Karpas-422 (cell line): ENCODE measurements around the gene AATK. TPM values are rescaled to one million over a fixed set of nuclear protein-coding genes. Genes with fewer than 3 reads are reported as not detected.

Experiments
- DNase-seq: peaks from one replicate; pipeline ENCODE4 v3.0.0-alpha.2; 2015
- H2AFZ ChIP-seq: fragments of 200-600 bp; sonication (generic); 2 replicates; pipeline ENCODE4 v1.6.1; 2014; ENCODE audit warnings: antibody characterized with exemption, low read length, mixed read lengths
- H3K27ac ChIP-seq: fragments of 200-600 bp; sonication (generic); 2 replicates; pipeline ENCODE4 v1.5.1; 2014; ENCODE audit warnings: mild to moderate bottlenecking, low read length, moderate library complexity
- H3K27me3 ChIP-seq: fragments of 200-600 bp; sonication (generic); 2 replicates; pipeline ENCODE4 v1.6.1; 2014; ENCODE audit warnings: low read length, mixed read lengths
- H3K36me3 ChIP-seq: fragments of 200-600 bp; sonication (generic); 2 replicates; pipeline ENCODE4 v1.6.1; 2014; ENCODE audit warnings: low read length, mixed read lengths; ENCODE audit not compliant: insufficient read depth
- H3K4me1 ChIP-seq: fragments of 200-600 bp; sonication (generic); 2 replicates; pipeline ENCODE4 v1.6.1; 2014; ENCODE audit warnings: mild to moderate bottlenecking, low read length, mixed read lengths
- H3K4me2 ChIP-seq: fragments of 200-600 bp; sonication (generic); 2 replicates; pipeline ENCODE4 v1.6.1; 2014; ENCODE audit warnings: low read length, low read depth, mild to moderate bottlenecking; ENCODE audit not compliant: poor library complexity, severe bottlenecking
- H3K4me3 ChIP-seq: fragments of 200-600 bp; sonication (generic); 2 replicates; pipeline ENCODE4 v1.5.1; 2014; ENCODE audit warnings: mild to moderate bottlenecking, antibody characterized with exemption, low read length, mixed read lengths
- H3K79me2 ChIP-seq: fragments of 200-600 bp; sonication (generic); 2 replicates; pipeline ENCODE4 v1.6.1; 2014; ENCODE audit warnings: mild to moderate bottlenecking, low read length, mixed read lengths
- H3K9ac ChIP-seq: fragments of 200-600 bp; sonication (generic); 2 replicates; pipeline ENCODE4 v1.6.0; 2014; ENCODE audit warnings: low read length
- H3K9me2 ChIP-seq: fragments of 200-600 bp; sonication (generic), shearing (Covaris generic); replicated peaks from 2 replicates; pipeline ENCODE4 v1.6.0; 2014; ENCODE audit warnings: mild to moderate bottlenecking, low read length, moderate library complexity; ENCODE audit not compliant: insufficient read depth
- H3K9me3 ChIP-seq: fragments of 300-700, 200-600 bp; sonication (generic); 2 replicates; pipeline ENCODE4 v1.6.1; 2014; ENCODE audit warnings: low read length, mixed read lengths
- H4K20me1 ChIP-seq: fragments of 200-600 bp; sonication (generic); 2 replicates; pipeline ENCODE4 v1.6.1; 2014; ENCODE audit warnings: mild to moderate bottlenecking, antibody characterized with exemption, low read length, low read depth; ENCODE audit not compliant: insufficient read depth
- total RNA-seq: library from RNA; depleted of rRNA; stranded (reverse); fragments of >200 nt; shearing (Covaris generic); gene quantifications from 2 replicates; pipeline ENCODE4 v1.2.3, GENCODE V29; 2014; ENCODE audit warnings: low replicate concordance

AATK gene
- total RNA-seq, 1 experiment from 2014 or later, result not detected

DNA sequence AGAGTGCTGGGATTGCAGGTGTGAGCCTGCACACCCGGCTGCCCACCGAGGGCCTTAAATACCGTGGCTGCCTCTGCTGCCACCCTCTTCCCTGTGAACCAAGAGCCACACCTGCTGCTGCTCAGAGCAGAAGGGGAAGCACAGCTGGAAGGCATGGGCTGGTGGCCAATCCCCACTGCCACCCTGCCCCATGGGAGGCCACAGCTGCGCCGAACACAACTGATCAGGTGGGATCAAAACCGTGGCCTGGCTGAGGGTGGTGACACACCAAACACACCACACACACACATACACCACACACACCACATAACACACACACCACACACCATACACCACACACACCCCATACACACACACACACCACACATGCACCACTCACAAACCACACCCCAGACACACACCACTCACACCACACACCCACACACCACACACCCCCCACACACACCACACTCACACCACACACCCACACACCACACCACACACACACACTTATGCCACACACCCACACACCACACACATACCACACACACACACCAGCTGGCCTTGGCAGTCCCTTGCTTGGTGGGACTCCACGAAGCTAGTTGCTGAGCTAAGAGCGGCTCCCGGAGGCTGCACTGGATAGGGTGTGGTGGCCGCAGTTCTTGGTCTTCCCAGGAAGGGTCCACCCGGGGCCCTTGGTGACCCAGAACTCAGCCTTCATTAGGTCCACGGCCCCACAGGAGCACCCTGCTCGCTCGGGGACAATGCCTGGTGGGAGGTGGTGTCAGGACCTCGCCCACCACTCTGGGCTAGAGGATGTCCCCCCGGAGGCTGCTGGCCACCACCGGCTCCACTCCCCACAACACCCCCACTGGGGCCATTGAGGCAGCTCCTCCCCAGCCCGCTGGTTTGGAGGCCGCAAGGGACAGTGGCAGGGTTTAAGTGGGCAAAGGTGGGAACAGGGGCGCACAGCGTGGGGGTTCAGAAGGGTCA lies 41.9 kb upstream of the AATK start:
- no peak overlapping the region for H3K4me3 ChIP-seq
- no peak overlapping the region for H2AFZ ChIP-seq
- H3K9ac ChIP-seq, result no peak overlapping the region
- no peak overlapping the region for H3K4me2 ChIP-seq
- H3K36me3 ChIP-seq, result no peaks in the 10 kb centered on the region
- no peak overlapping the region for H3K27ac ChIP-seq
- H4K20me1 ChIP-seq, result no peaks in the 10 kb centered on the region
- no peaks in the 10 kb centered on the region for H3K9me3 ChIP-seq
- H3K4me1 ChIP-seq, result no peaks in the 10 kb centered on the region; the same call in 1 of the 2 replicates
- no peaks in the 10 kb centered on the region for H3K27me3 ChIP-seq
- H3K9me2 ChIP-seq, result no peaks in the 10 kb centered on the region
- no peaks in the 10 kb centered on the region for H3K79me2 ChIP-seq
- DNase-seq, result peak; percentile 68

- H3K9me3 ChIP-seq, result no peaks in the 10 kb centered on the region
- H3K27ac ChIP-seq, result no peak overlapping the region
- no peak overlapping the region for H3K9ac ChIP-seq
- no peaks in the 10 kb centered on the region; the same call in 1 of the 2 replicates for H3K4me1 ChIP-seq
- no peaks in the 10 kb centered on the region for H3K27me3 ChIP-seq
- no peak overlapping the region for H3K4me3 ChIP-seq
- H3K79me2 ChIP-seq, result no peaks in the 10 kb centered on the region
- DNase-seq, result no peak
- no peaks in the 10 kb centered on the region for H4K20me1 ChIP-seq
- no peaks in the 10 kb centered on the region for H3K36me3 ChIP-seq
- H2AFZ ChIP-seq, result no peak overlapping the region
- H3K9me2 ChIP-seq, result no peaks in the 10 kb centered on the region
- no peak overlapping the region for H3K4me2 ChIP-seq
Observed at GRCh38 chr17:81206657-81207056, 40.6 kb upstream of the AATK start.

DNA sequence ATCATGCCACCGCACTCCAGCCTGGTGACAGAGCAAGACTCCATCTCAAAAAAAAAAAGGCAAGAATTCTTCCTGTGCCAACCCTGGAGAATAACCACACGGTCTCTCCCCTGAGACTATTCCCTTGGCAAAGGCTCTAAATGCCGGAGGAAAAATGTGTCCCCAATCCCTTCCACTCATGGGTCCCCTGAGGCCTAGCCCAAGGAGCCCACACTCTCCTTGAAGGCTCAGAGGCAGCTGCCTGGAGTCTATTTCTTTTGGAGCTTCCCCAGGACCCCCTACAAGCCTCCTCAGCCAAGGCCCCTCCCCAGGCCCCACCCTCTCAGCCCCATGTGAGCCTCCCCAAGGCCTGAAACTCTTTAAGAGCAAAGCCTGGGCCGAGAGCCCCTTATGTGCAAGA lies 40.1 kb upstream of the AATK start:
- peaks cover 3% of the 10 kb centered on the region for H3K4me1 ChIP-seq
- no peak overlapping the region for H2AFZ ChIP-seq
- H3K4me3 ChIP-seq, result no peak overlapping the region

DNA sequence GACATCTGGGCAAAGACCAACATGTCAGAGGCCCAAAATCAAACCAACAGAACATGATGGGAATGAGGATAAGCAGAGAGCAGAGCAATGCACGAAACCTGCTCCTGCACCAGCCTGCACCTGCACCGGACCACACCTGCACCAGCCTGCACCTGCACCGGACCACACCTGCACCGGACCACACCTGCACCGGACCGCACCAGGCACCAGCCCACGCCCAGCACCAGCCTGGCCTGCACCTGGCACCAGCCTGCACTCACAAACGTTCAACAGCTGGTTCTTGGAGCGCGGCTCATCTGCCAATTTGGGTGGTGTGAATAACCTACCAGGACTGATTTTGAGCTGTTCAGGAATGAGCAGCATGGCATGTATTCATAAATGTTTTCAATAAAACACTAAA lies 38.6 kb upstream of the AATK start:
- 0 out of 2 replicates have a peak, but pooled peaks cover 2% of the 10 kb centered on the region for H4K20me1 ChIP-seq
- no peak overlapping the region for H2AFZ ChIP-seq
- H3K79me2 ChIP-seq, result no peaks in the 10 kb centered on the region
- H3K9me3 ChIP-seq, result no peaks in the 10 kb centered on the region
- H3K9me2 ChIP-seq, result no peaks in the 10 kb centered on the region
- H3K4me2 ChIP-seq, result no peak overlapping the region
- DNase-seq, result no peak
- no peak overlapping the region for H3K9ac ChIP-seq
- peaks cover 6% of the 10 kb centered on the region for H3K4me1 ChIP-seq
- no peak overlapping the region for H3K4me3 ChIP-seq
- no peaks in the 10 kb centered on the region for H3K27me3 ChIP-seq
- no peaks in the 10 kb centered on the region for H3K36me3 ChIP-seq
- H3K27ac ChIP-seq, result no peak overlapping the region

More for the DNA sequence above, 40.1 kb upstream of the AATK start:
- no peaks in the 10 kb centered on the region for H3K27me3 ChIP-seq
- H4K20me1 ChIP-seq, result no peaks in the 10 kb centered on the region
- no peaks in the 10 kb centered on the region for H3K9me2 ChIP-seq
- H3K36me3 ChIP-seq, result no peaks in the 10 kb centered on the region
- no peak overlapping the region for H3K4me2 ChIP-seq
- no peaks in the 10 kb centered on the region for H3K79me2 ChIP-seq
- DNase-seq, result no peak
- no peak overlapping the region for H3K9ac ChIP-seq
- no peaks in the 10 kb centered on the region for H3K9me3 ChIP-seq
- no peak overlapping the region for H3K27ac ChIP-seq

- Histone ChIP-seq H4K20me1 (0 out of 2 replicates have a peak, but pooled peaks cover 2% of the 10 kb centered on the region), H3K36me3 (no peaks in the 10 kb centered on the region), H3K9ac (no peak overlapping the region), H3K9me3 (no peaks in the 10 kb centered on the region), H3K4me2 (no peak overlapping the region), H3K27ac (no peak overlapping the region), H3K27me3 (no peaks in the 10 kb centered on the region), H3K4me3 (no peak overlapping the region), H3K4me1 (peaks cover 6% of the 10 kb centered on the region), H2AFZ (no peak overlapping the region), H3K9me2 (no peaks in the 10 kb centered on the region), H3K79me2 (no peaks in the 10 kb centered on the region)
- no peak for DNase-seq
Observed at GRCh38 chr17:81203136-81203535, 37.1 kb upstream of the AATK start.

- Histone ChIP-seq H3K4me2 (no peak overlapping the region), H4K20me1 (0 out of 2 replicates have a peak, but pooled peaks cover 2% of the 10 kb centered on the region), H3K36me3 (no peaks in the 10 kb centered on the region), H3K4me3 (no peak overlapping the region), H3K9ac (no peak overlapping the region), H3K9me2 (no peaks in the 10 kb centered on the region), H3K79me2 (no peaks in the 10 kb centered on the region), H2AFZ (no peak overlapping the region), H3K4me1 (peaks cover 6% of the 10 kb centered on the region), H3K9me3 (no peaks in the 10 kb centered on the region), H3K27ac (no peak overlapping the region), H3K27me3 (no peaks in the 10 kb centered on the region)
- DNase-seq, result no peak
Observed at GRCh38 chr17:81202318-81202717, 36.3 kb upstream of the AATK start.

- no peak overlapping the region for H2AFZ ChIP-seq
- H3K9ac ChIP-seq, result no peak overlapping the region
- no peaks in the 10 kb centered on the region for H3K9me2 ChIP-seq
- no peaks in the 10 kb centered on the region for H3K79me2 ChIP-seq
- DNase-seq, result peak; percentile 88
- peaks cover 6% of the 10 kb centered on the region for H3K4me1 ChIP-seq
- H3K36me3 ChIP-seq, result no peaks in the 10 kb centered on the region
- no peaks in the 10 kb centered on the region for H3K27me3 ChIP-seq
- no peaks in the 10 kb centered on the region for H3K9me3 ChIP-seq
- H3K4me3 ChIP-seq, result no peak overlapping the region
- H4K20me1 ChIP-seq, result 0 out of 2 replicates have a peak, but pooled peaks cover 2% of the 10 kb centered on the region
- no peak overlapping the region for H3K4me2 ChIP-seq
- H3K27ac ChIP-seq, result no peak overlapping the region
Observed at GRCh38 chr17:81200695-81201580, 34.9 kb upstream of the AATK start.

DNA sequence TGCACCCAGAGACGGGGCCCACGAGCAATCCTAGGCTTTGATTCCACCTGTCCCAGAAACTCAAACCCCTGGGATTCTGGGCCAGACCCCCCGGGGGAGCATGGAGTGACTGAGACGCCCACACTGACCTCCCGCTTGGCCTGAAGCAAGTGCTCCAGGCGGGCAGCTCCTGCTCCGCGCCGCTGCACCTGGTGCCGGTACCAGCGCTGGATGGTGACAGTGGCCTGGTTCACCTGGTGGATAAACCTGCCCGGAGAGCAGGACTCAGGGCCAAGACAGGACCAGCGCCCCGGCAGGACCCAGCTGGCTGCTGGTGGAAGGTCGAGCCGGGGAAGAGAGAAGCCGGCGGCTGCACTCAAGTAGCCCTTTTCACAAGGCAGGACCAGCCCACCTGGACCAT lies 34.2 kb upstream of the AATK start:
- Histone ChIP-seq H3K27me3 (no peaks in the 10 kb centered on the region), H3K9me2 (no peaks in the 10 kb centered on the region), H3K27ac (no peak overlapping the region), H3K9me3 (no peaks in the 10 kb centered on the region), H3K79me2 (no peaks in the 10 kb centered on the region), H3K4me1 (peaks cover 6% of the 10 kb centered on the region), H3K4me3 (no peak overlapping the region), H3K4me2 (no peak overlapping the region), H2AFZ (no peak overlapping the region), H4K20me1 (0 out of 2 replicates have a peak, but pooled peaks cover 2% of the 10 kb centered on the region), H3K36me3 (no peaks in the 10 kb centered on the region), H3K9ac (no peak overlapping the region)
- DNase-seq, result no peak
